PC-9 (cell line): Measurements from ENCODE around the gene RNF180.

Source experiments
- EZH2 ChIP-seq: fragments of 200-600 bp; sonication (generic); IDR thresholded peaks from 2 replicates; pipeline ENCODE4 v1.8.0; 2017; ENCODE audit warnings: antibody characterized with exemption, low read depth
- TF ChIP-seq, protein P1 (sequence below): fragments of 200-600 bp; sonication (generic); conservative IDR thresholded peaks from 2 replicates; pipeline ENCODE4 v1.6.1; 2017; ENCODE audit warnings: mixed run types, antibody characterized with exemption, mild to moderate bottlenecking, moderate library complexity

DNA sequence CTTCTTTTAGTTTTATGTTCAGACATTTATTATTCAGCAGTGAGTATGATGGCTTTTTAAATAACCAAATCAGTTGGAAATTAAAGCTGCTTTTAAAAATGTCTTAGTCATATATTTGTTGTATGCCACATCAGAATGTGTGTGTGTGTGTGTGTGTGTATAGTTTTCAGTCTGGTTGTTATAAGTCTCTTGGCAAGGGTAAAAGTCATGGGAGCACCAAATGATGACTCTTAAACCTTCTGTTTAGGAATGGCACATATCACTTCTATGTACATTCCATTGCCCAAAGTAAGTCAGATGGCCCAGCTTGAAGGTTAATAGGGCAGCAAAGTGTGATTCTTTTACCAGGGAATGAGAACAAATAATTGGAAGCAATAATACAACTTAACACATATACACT is 135.9 kb downstream of the RNF180 start:
- TF ChIP-seq, protein P1, sequence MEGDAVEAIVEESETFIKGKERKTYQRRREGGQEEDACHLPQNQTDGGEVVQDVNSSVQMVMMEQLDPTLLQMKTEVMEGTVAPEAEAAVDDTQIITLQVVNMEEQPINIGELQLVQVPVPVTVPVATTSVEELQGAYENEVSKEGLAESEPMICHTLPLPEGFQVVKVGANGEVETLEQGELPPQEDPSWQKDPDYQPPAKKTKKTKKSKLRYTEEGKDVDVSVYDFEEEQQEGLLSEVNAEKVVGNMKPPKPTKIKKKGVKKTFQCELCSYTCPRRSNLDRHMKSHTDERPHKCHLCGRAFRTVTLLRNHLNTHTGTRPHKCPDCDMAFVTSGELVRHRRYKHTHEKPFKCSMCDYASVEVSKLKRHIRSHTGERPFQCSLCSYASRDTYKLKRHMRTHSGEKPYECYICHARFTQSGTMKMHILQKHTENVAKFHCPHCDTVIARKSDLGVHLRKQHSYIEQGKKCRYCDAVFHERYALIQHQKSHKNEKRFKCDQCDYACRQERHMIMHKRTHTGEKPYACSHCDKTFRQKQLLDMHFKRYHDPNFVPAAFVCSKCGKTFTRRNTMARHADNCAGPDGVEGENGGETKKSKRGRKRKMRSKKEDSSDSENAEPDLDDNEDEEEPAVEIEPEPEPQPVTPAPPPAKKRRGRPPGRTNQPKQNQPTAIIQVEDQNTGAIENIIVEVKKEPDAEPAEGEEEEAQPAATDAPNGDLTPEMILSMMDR, result no peak
- no peak for TF ChIP-seq EZH2
